HG03558 (cell line): ENCODE measurements around the gene SGMS1.
A peak's percentile ranks its signal among the peaks of the same experiment; 100 is the strongest.
"Not testable (repeated sequence)": the region's sequence is repeated elsewhere in the genome, so short reads cannot be mapped to it uniquely, and the experiment has no call there.

ENCODE experiments used
- ATAC-seq: cut with Tn5 transposase; IDR thresholded peaks from one replicate; pipeline ENCODE4 v1.9.1; 2021; ENCODE audit warnings: moderate number of reproducible peaks; ENCODE audit not compliant: unreplicated experiment; ENCODE audit errors: extremely low read depth

SGMS1 gene

GRCh38 chr10:50358925-50359687 is 264.6 kb downstream of the SGMS1 start:
- no peak for ATAC-seq

DNA sequence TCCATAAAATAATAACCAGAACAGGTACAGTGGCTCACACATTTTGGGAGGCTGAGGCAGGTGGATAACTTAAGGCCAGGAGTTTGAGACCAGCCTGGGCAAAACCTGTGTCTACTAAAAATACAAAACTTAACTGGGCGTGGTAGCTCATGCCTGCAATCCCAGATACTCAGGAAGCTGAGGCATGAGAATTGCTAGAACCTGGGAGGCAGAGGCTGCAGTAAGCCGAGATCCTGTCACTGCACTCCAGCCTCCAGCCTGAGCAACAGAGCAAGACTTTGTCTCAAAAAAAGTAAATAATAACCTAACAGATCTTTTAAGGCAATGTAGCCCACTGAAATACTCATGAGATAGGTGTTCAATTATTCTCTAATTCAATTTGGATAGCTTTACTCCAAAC is 265.3 kb downstream of the SGMS1 start:
- ATAC-seq = no peak

- ATAC-seq = not testable (repeated sequence)
Measured at GRCh38 chr10:50356481-50356832, 267.3 kb downstream of the SGMS1 start.

DNA sequence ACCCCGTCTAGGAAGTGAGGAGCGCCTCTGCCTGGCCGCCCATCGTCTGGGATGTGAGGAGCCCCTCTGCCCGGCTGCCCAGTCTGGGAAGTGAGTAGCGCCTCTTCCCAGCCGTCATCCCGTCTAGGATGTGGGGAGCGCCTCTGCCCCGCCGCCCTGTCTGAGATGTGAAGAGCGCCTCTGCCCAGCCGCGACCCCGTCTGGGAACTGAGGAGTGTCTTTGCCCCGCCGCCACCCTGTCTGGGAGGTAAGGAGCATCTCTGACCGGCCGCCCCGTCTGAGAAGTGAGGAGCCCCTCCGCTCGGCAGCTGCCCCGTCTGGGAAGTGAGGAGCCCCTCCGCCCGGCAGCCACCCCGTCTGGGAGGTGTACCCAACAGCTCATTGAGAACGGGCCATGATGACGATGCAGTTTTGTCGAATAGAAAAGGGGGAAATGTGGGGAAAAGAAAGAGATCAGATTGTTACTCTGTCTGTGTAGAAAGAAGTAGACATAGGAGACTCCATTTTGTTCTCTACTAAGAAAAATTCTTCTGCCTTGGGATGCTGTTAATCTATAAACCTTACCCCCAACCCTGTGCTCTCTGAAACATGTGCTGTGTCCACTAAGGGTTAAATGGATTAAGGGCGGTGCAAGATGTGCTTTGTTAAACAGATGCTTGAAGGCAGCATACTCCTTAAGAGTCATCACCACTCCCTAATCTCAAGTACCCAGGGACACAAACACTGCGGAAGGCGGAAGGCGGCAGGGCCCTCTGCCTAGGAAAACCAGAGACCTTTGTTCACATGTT is 267.9 kb downstream of the SGMS1 start:
- ATAC-seq = not testable (repeated sequence)

GRCh38 chr10:50351483-50352146 is 272.1 kb downstream of the SGMS1 start:
- ATAC-seq = no peak

DNA sequence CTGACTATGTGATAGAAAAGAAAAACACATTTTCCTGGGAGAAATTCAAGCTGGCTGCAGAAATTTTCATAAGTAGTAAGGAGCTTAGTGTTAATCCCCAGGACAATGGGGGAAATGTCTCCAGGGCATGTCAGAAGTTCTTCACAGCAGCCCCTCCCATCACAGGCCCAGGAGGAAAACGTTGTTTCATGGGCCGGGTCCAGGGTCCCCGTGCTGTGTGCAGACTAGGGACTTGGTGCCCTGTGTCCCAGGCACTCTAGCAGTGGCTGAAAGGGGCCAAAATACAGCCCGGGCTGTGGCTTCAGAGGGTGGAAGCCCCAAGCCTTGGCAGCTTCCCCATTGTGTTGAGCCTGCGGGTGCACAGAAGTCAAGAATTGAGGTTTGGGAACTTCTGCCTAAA is 273.4 kb downstream of the SGMS1 start:
- ATAC-seq = no peak

DNA sequence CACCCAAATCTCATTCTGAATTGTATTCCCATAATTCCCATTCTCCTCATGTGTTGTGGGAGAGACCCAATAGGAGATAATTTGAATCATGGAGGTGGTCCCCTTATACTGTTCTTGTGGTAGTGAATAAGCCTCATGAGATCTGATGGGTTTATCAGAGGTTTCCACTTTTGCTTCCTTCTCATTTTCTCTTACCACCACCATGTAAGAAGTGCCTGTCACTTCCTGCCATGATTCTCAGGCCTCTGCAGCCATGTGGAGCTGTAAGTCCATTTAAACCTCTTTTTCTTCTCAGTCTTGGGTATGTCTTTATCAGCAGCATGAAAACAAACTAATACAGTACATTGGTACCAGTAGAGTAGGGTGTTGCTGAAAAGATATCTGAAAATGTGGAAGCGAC is 274.2 kb downstream of the SGMS1 start:
- no peak for ATAC-seq

DNA sequence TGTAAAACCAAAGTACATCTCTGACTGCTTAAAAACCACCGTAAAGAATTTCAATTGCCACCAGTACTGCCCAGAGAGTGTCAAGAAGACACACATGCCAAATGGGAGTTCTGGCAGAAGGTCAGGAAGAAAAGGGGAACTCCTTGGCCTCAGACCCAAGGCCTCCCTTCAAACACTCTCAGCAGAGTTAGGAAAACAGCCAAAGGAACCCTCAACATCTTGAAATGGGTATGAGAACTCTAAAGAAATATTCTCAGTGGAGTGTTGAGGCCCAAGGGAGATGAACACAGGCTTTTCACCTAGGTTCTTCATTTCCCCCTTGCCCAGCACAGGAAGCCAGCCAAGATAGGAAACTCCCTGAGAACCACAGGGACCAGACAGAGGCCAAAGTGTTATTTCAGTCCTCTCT is 276.4 kb downstream of the SGMS1 start:
- ATAC-seq = peak; percentile 64

DNA sequence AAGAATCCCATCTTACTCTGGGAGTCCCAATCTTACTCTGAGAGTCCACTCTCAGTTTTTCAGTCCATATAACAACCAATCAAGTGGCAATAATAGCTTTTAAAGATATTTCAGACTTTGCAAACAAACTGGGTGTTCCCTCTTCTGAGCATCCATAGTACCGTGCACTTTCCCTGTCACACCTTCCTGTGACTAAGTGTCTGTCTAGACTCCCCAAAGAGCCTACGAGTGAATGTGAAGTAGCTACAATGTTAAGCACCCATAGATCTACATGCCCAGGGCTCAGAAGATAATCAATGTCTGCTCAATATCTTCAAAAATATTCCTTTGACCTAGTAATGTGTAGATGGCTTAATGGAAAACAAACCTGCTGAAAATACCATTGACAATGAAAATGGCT is 276.8 kb downstream of the SGMS1 start:
- no peak for ATAC-seq

- no peak for ATAC-seq
Measured at GRCh38 chr10:50345545-50345944, 278.2 kb downstream of the SGMS1 start.

- no peak for ATAC-seq
Measured at GRCh38 chr10:50343702-50344331, 279.9 kb downstream of the SGMS1 start.

DNA sequence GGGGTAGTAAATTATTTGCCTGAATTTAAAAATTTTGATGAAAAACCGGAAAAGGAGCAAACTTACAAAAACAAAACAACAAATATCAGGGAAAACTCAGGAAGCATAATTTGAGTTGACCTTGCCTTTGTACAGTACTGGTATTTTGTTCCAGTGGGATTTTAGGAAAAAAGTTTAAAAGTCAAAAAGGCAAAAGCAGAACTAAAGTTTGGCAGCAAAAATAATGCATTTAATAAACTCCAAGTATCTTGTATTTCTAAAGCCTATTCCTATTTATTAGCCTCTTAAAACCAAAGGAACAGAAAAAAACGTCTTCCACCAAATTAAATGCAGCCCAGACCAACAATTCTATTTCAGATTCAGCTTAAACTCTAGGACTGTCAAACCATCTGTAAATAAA is 281.8 kb downstream of the SGMS1 start:
- no peak for ATAC-seq

DNA sequence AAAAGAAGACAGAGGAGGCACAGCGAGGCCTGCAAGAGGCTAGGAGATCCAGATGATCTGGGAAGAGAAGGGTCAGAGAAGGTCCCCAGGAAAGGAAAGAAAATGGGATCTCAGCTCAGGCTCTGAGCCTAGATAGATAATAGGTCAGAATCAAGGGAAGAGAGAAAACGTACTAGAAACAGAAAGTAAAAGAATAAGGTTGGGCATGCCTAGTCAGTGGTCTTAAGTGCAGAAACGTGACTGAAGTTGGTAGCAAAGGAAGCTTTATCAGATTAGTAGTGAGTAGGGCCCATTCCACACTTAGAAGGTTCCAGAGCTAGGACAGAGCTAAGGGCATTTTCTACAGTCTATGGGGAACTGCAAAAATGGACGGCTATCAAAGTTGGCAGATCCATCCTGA is 287.6 kb downstream of the SGMS1 start:
- ATAC-seq = no peak

DNA sequence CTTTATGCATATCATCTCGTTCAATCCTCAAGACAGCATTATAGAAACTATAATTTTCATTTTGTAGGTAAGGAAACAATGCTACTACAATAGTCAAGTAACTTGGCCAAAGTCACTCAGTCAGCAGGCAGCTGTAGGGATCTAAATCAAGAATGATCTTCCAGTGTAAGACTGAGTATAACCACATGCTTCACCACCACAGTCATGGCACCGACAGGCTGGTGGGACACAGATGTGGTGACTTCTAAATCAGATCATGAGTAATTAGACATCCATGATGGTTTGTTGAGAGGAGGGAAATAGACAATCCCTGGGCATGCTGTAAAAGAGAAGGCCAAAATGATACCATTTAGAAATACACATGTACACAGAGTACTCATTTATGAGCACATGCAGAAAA is 288.4 kb downstream of the SGMS1 start:
- no peak for ATAC-seq

DNA sequence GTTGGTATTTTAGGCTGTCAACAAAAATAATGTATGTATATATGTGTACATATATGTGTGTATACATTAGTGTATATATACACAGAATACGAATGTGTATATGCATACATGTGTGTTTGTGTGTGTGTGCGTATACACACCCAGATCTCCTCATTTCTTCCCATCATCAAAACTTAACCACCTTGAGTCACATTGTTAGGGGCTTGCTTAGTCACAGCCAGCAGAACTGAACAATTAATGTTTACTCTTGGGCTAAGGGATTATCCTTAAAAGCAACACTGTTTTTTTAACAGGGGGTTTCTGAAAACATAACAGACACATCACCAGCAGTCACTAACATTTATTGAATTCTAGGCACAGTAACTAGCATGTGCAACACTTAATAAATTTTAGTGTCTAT is 289.5 kb downstream of the SGMS1 start:
- no peak for ATAC-seq

DNA sequence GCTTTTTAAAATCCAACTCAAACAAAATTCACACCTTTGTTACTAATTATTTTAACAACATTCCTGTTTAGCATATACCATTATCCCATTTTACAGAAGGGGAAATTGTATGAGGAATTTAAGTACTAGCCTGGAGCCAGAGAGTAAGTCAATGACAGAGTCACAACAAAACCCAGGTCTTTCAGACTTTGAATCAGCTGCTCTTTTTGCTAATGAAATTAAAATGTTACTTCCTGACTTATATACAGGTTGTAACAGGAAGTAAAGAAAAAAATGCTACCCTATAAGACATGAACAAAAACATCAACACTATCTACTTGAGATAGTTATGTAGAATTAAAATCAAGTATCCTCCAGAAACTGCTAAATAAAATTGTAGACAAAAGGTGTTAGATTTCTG is 289.9 kb downstream of the SGMS1 start:
- ATAC-seq = no peak

DNA sequence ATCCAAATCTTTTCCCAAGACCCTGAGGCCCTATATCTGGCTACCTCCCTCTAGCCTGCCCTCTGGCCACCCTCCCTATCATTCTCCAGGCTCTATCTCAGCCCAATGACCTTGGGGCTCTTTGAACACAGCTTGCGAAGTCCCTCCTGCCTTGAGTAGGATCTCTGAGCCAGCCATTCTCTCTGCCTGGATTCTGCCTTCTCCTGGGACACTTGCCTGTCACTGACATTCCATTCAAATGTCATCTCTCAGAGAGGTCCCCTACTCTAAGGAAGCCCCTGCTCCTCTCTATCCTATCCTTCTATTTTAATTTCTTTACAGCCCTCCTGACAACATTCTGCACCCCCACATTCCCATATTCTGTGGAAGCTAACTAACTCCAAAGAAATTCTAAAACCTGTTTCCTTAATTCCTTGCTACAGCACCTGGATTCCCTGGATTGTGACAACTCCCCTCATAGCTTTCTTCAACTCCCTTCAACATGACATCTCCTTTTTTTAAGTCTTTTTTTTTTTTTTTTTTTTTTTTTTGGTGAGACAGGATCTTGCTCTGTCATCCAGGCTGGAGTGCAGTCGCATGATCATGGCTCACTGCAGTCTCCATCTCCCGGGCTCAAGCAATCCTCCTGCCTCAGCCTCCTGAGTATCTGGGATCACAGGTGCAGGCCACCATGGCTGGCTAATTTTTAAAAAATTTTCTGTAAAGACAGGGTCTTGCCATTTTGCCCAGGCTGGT is 291.5 kb downstream of the SGMS1 start:
- ATAC-seq = no peak

DNA sequence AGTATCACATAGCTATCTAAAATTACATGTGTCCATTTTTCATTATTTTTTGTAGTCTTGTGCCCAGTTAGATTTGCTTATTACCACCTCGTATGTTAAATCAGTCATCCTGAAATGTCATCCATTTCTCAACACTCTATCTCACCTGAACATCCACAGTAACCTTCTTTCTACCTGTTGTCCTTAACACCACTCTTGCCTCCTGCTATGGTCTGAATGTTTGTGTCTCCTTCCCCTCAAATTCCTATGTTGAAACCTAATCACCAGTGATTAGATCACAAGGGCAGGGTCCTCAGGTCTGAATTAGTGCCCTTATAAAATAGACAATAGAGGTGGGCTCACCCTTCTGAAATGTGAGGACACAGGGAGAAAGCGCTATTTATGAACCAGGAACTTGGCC is 292.3 kb downstream of the SGMS1 start:
- no peak for ATAC-seq

DNA sequence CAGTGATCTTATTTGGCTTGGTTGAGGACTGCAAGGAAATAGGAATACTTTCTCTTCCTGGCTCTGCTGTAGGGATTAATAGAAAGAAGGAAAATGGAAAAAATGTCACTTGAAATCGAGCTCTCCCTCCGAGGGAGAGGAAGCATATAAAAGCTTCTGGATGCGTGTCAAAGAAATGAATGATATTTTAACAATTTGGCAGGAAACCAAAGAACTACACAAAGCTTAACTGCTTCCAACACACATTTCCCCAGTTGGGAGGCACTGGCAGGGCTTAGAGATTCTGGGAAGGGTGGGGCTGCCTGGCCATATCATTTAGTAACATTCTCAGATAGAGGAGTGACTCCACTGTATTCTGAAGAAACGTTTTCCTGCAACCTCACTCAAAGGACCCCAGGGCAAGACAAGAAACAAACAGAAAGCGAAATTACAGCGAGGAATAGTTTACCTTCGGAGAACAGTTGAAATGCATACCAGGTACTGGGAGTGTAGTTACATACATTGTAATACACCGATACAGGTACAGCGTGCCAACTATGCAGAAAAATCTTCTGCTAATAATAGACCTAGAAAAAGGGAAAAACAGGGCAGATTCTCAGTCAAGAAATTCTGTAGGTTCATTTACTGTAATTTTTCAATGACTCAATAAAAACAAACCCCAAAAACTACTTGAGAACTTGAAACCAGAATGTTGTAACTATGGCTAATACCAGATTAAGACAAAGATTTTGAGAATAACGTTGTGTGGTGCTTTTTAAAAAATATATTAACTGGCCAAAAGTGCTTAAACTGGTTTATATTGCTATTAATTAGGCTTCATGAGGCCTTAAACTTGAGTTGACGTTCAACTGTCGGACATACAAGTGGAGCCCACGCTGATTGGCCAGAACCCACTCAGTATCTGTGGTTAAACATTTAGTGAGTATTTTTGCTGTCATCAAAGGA is 296.7 kb downstream of the SGMS1 start:
- no peak for ATAC-seq
